HCT116 (cell line): ENCODE measurements around the gene FBXL17. TPM values are rescaled to one million over a fixed set of nuclear protein-coding genes. Genes with fewer than 3 reads are reported as not detected.

ENCODE experiments used
- ATAC-seq: fragments of 200-7000 bp; cut with Tn5 transposase; 2 replicates; pipeline ENCODE4 v1.9.1; 2020; ENCODE audit warnings: mild to moderate bottlenecking, moderate library complexity
- BruUV-seq: library from RNA; stranded (reverse); fragments of 400-500 nt; replicated peaks from 2 replicates; lab custom pipeline; 2021; lab: Mats Ljungman, UMichigan
- CTCF ChIA-PET: fragments of 300-600 bp; sonication (Branson Sonifier 250); formaldehyde crosslinking; loops from one replicate; lab custom pipeline; 2021; ENCODE audit warnings: antibody characterized with exemption; lab: Charles Lee
- POLR2A ChIA-PET: fragments of 300-600, 350-600 bp; sonication (Branson Sonifier 250); formaldehyde crosslinking; loops from one replicate; lab custom pipeline; 2021; ENCODE audit warnings: antibody characterized with exemption; lab: Charles Lee
- RAD21 ChIA-PET, 2 experiments: fragments of 300-600 bp; sonication (Branson Sonifier 250); formaldehyde crosslinking; loops; one replicate each; lab custom pipeline; 2023; ENCODE audit warnings: low total read pairs in 2 of 2; ENCODE audit not compliant: uncharacterized antibody in 2 of 2, unreplicated experiment in 2 of 2, low non-redundant PET in 1 of 2; lab: Charles Lee
- DNase-seq: peaks from one replicate; pipeline ENCODE4 v3.0.0-alpha.2; 2010; ENCODE audit warnings: low read depth, low spot score
- H2AFZ ChIP-seq: fragments of 200-600 bp; shearing (Covaris generic), sonication (generic); 2 replicates; pipeline ENCODE4 v1.6.1; 2017; ENCODE audit warnings: low read depth, mixed run types, mixed read lengths, antibody characterized with exemption, low read length; ENCODE audit not compliant: poor library complexity, severe bottlenecking
- H3K27ac ChIP-seq: 2 replicates; pipeline ENCODE4 v1.5.1; 2012; ENCODE audit warnings: low read depth, low read length
- H3K27me3 ChIP-seq: fragments of 200-600 bp; sonication (generic); 2 replicates; pipeline ENCODE4 v1.6.1; 2016; ENCODE audit warnings: mixed run types, low read length, mixed read lengths; ENCODE audit not compliant: insufficient read depth
- H3K36me3 ChIP-seq, 2 experiments: fragments of 200-500 bp in 1 of 2; fragments of 200-600 bp in 1 of 2; sonication (Bioruptor generic) in 1 of 2; sonication (generic) in 1 of 2; 2 replicates each; pipeline versions ENCODE4 v1.5.1 to v1.6.1; 2014 to 2016; ENCODE audit warnings: low read length in 2 of 2, inconsistent platforms in 1 of 2, mixed read lengths in 1 of 2, mixed run types in 1 of 2; ENCODE audit not compliant: insufficient read depth in 2 of 2, control insufficient read depth in 1 of 2
- H3K4me1 ChIP-seq, 2 experiments: fragments of 200-600 bp in 1 of 2; sonication (generic) in 1 of 2; 2 replicates each; pipeline versions ENCODE4 v1.5.1 to v1.6.1; 2012 to 2017; ENCODE audit warnings: low read length in 2 of 2, inconsistent platforms in 1 of 2, mild to moderate bottlenecking in 1 of 2, mixed read lengths in 1 of 2, mixed run types in 1 of 2, moderate library complexity in 1 of 2; ENCODE audit not compliant: insufficient read depth in 2 of 2, control insufficient read depth in 1 of 2
- H3K4me2 ChIP-seq: fragments of 200-600 bp; sonication (generic); 2 replicates; pipeline ENCODE4 v1.6.1; 2017; ENCODE audit warnings: mixed run types, low read length, mixed read lengths
- H3K4me3 ChIP-seq, 2 experiments: fragments of 200-600 bp in 1 of 2; sonication (generic) in 1 of 2; replicated peaks in 1 of 2; 2 replicates each; pipeline ENCODE4 v1.5.1; 2011 to 2016; ENCODE audit warnings: low read length in 2 of 2, control low read depth in 1 of 2, low read depth in 1 of 2, mild to moderate bottlenecking in 1 of 2, mixed read lengths in 1 of 2, mixed run types in 1 of 2
- H3K79me2 ChIP-seq: fragments of 200-600 bp; sonication (generic); 2 replicates; pipeline ENCODE4 v1.6.1; 2017; ENCODE audit warnings: mild to moderate bottlenecking, mixed run types, low read length, moderate library complexity, mixed read lengths; ENCODE audit not compliant: insufficient read depth
- H3K9ac ChIP-seq: fragments of 200-600 bp; sonication (generic); 2 replicates; pipeline ENCODE4 v1.6.1; 2016; ENCODE audit warnings: low read length, mixed read lengths
- H3K9me2 ChIP-seq: fragments of 200-600 bp; sonication (generic), shearing (Covaris generic); 2 replicates; pipeline ENCODE4 v1.6.1; 2017; ENCODE audit warnings: mixed run types, mild to moderate bottlenecking, moderate library complexity; ENCODE audit not compliant: insufficient read depth
- H3K9me3 ChIP-seq, 2 experiments: fragments of 200-500 bp in 1 of 2; fragments of 200-600 bp in 1 of 2; sonication (Bioruptor generic) in 1 of 2; sonication (generic) in 1 of 2; 2 replicates each; pipeline ENCODE4 v1.6.1; 2014 to 2017; ENCODE audit warnings: low read length in 2 of 2, mixed read lengths in 2 of 2, inconsistent platforms in 1 of 2, low read depth in 1 of 2, mild to moderate bottlenecking in 1 of 2, mixed run types in 1 of 2, moderate library complexity in 1 of 2; ENCODE audit not compliant: control insufficient read depth in 1 of 2, insufficient read depth in 1 of 2
- H4K20me1 ChIP-seq: fragments of 200-600 bp; sonication (generic), shearing (Covaris generic); 2 replicates; pipeline ENCODE4 v1.6.1; 2017; ENCODE audit warnings: mixed run types, mild to moderate bottlenecking, moderate library complexity; ENCODE audit not compliant: insufficient read depth
- CEBPB ChIP-seq: IDR thresholded peaks from 2 replicates; pipeline ENCODE4 v1.6.1; 2012; ENCODE audit warnings: low read depth
- CTCF ChIP-seq, 3 experiments: fragments of 200-600 bp in 1 of 3; sonication (generic) in 1 of 3; IDR thresholded peaks in 2 of 3; conservative IDR thresholded peaks in 1 of 3; 2 replicates each; pipeline ENCODE4 v1.5.1; 2012 to 2017; ENCODE audit warnings: low read depth in 2 of 3, low read length in 2 of 3, antibody characterized with exemption in 1 of 3, borderline replicate concordance in 1 of 3, control low read depth in 1 of 3, mild to moderate bottlenecking in 1 of 3, mixed read lengths in 1 of 3, mixed run types in 1 of 3, moderate library complexity in 1 of 3; ENCODE audit not compliant: insufficient read depth in 1 of 3
- EGR1 ChIP-seq: IDR thresholded peaks from 2 replicates; pipeline ENCODE4 v1.6.1; 2012; ENCODE audit warnings: low read depth
- EZH2phosphoT487 ChIP-seq: fragments of 200-600 bp; IDR thresholded peaks from 2 replicates; pipeline ENCODE4 v1.6.1; 2018; ENCODE audit warnings: antibody characterized with exemption, borderline replicate concordance
- FOSL1 ChIP-seq: IDR thresholded peaks from 2 replicates; pipeline ENCODE4 v1.6.1; 2012; ENCODE audit warnings: low read depth
- POLR2AphosphoS5 ChIP-seq: IDR thresholded peaks from 2 replicates; pipeline ENCODE4 v1.6.1; 2011; ENCODE audit warnings: mild to moderate bottlenecking, low read depth, low read length, moderate library complexity
- RAD21 ChIP-seq: IDR thresholded peaks from 2 replicates; pipeline ENCODE4 v1.6.1; 2012; ENCODE audit warnings: low read depth, mild to moderate bottlenecking
- REST ChIP-seq: IDR thresholded peaks from 2 replicates; pipeline ENCODE4 v1.6.1; 2012; ENCODE audit warnings: low read depth
- SIN3A ChIP-seq: IDR thresholded peaks from 2 replicates; pipeline ENCODE4 v1.6.1; 2012; ENCODE audit warnings: low read depth
- TCF7L2 ChIP-seq: IDR thresholded peaks from 2 replicates; pipeline ENCODE4 v1.7.0; 2011; ENCODE audit warnings: borderline replicate concordance, inconsistent platforms; ENCODE audit not compliant: insufficient read depth, insufficient read length; ENCODE audit errors: extremely low read depth
- YY1 ChIP-seq: IDR thresholded peaks from 2 replicates; pipeline ENCODE4 v1.6.1; 2011; ENCODE audit warnings: low read length, low read depth, moderate library complexity, mild to moderate bottlenecking; ENCODE audit not compliant: insufficient replicate concordance; ENCODE audit errors: extremely low read depth
- ZFX ChIP-seq: fragments of 450-650 bp; IDR thresholded peaks from 2 replicates; pipeline ENCODE4 v1.6.1; 2017
- intact Hi-C: fragments of 100-400 bp; cut with micrococcal nuclease; formaldehyde crosslinking; loops from 2 replicates; pipeline ENCODE4 v1.10.0; 2022
- total RNA-seq: library from RNA; stranded (reverse); gene quantifications from one replicate; pipeline ENCODE4 v1.2.1, GENCODE V29; 2021; ENCODE audit not compliant: unreplicated experiment

The FBXL17 gene
- total RNA-seq, 1 experiment from 2014 or later, result 9.4 TPM

DNA sequence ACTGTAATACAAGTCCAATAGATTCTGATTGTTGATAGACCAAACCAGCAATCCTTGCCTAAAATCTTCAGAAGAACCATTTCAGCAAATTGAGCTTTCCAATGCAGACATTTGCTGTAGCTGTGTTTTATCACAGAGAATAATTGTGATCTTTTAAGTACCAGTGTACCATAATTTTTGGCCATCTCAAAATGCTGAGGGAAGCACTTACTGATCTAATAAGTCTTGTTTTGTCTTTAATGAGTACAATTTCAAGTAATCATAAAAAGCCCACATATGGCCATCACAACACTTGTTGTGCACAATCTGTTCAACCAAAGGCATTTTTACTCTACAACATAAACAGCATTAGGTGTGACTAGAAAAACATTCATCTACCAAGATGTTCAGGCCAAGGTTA, 159.9 kb downstream of the FBXL17 start:
- Histone ChIP-seq H3K4me2 (no peak overlapping the region), H3K9me3 (no peaks in the 10 kb centered on the region), H3K4me3 (no peak overlapping the region), H3K27ac (no peak overlapping the region), H3K9me2 (no peaks in the 10 kb centered on the region), H4K20me1 (no peaks in the 10 kb centered on the region), H3K9ac (no peak overlapping the region), H3K79me2 (no peaks in the 10 kb centered on the region), H3K4me1 (peaks cover 0 to 6% of the 10 kb centered on the region in 2 experiments; a peak in 2 of 4 replicates), H3K36me3 (no peaks in the 10 kb centered on the region), H3K27me3 (no peaks in the 10 kb centered on the region), H2AFZ (no peak overlapping the region)
- POLR2A ChIA-PET, result no interaction called here
- CTCF ChIA-PET, result interaction anchor here (1.4 kb wide), 1 partner anchor 39 kb away, joined by 3 read pairs; no protein-coding TSS in a partner anchor
- RAD21 ChIA-PET, result no interaction called here
- no TSS peak for BruUV-seq
- intact Hi-C loops, result no loop called here
- DNase-seq, result no peak
- no peak for TF ChIP-seq POLR2AphosphoS5
- no peak for TF ChIP-seq YY1
- no peak for ATAC-seq

- ChIA-PET CTCF (no interaction called here), POLR2A (no interaction called here), RAD21 (no interaction called here)
- Histone ChIP-seq H3K9me2 (no peaks in the 10 kb centered on the region), H2AFZ (no peak overlapping the region), H3K27ac (no peak overlapping the region), H3K9me3 (no peaks in the 10 kb centered on the region), H3K9ac (no peak overlapping the region), H3K4me1 (peaks cover 6 to 13% of the 10 kb centered on the region in 2 experiments; a peak in 3 of 4 replicates), H4K20me1 (no peaks in the 10 kb centered on the region), H3K36me3 (no peaks in the 10 kb centered on the region), H3K79me2 (no peaks in the 10 kb centered on the region), H3K4me2 (no peak overlapping the region), H3K4me3 (no peak overlapping the region), H3K27me3 (no peaks in the 10 kb centered on the region)
- no peak for TF ChIP-seq CEBPB
- no peak for TF ChIP-seq SIN3A
- no peak for TF ChIP-seq ZFX
- no peak for TF ChIP-seq RAD21
- TF ChIP-seq REST, result no peak
- TF ChIP-seq EGR1, result no peak
- no peak for TF ChIP-seq CTCF (IDR thresholded peaks at IDR 0.05 in 2 of 3, conservative IDR thresholded peaks at IDR 0.05 in 1 of 3; ENCODE audit: borderline replicate concordance in 1 of 3, insufficient read depth in 1 of 3, low read depth in 2 of 3, low read length in 2 of 3)
- no peak for TF ChIP-seq POLR2AphosphoS5
- TF ChIP-seq TCF7L2, result no peak
- no peak for TF ChIP-seq EZH2phosphoT487
- TF ChIP-seq FOSL1, result no peak
- ATAC-seq (no peak), DNase-seq (no peak)
- no TSS peak for BruUV-seq
- intact Hi-C loops, result no loop called here
These were observed 161.1 kb downstream of the FBXL17 start for GRCh38 chr5:108220834-108221233.
